CD14-positive monocyte (primary cell): ENCODE measurements around the gene CHMP4B. TPM values are rescaled to one million over a fixed set of nuclear protein-coding genes. Genes with fewer than 3 reads are reported as not detected.

ENCODE experiments used
- DNase-seq, 3 donors: peaks; one replicate each; pipeline ENCODE4 v3.0.0-alpha.2; 2011 to 2022
- H2AFZ ChIP-seq: 2 replicates; pipeline ENCODE4 v1.6.0; 2012; ENCODE audit warnings: mild to moderate bottlenecking, low read depth, low read length, inconsistent platforms; ENCODE audit not compliant: insufficient read depth, poor library complexity, severe bottlenecking
- H3K27ac ChIP-seq, 2 donors: 1 replicate in 1 of 2; 2 replicates in 1 of 2; pipeline ENCODE4 v1.5.1; 2012 to 2013; ENCODE audit warnings: low read length in 2 of 2, control low read depth in 1 of 2, inconsistent platforms in 1 of 2, low read depth in 1 of 2, mild to moderate bottlenecking in 1 of 2
- H3K27me3 ChIP-seq, 2 donors: one replicate each; pipeline versions ENCODE4 v1.6.0 to v1.6.1; 2011 to 2013; ENCODE audit warnings: low read length in 2 of 2; ENCODE audit not compliant: control insufficient read depth in 2 of 2, insufficient read depth in 2 of 2
- H3K36me3 ChIP-seq, 2 donors: replicated peaks in 1 of 2; 1 replicate in 1 of 2; 2 replicates in 1 of 2; pipeline versions ENCODE4 v1.5.1 to v1.6.1; 2012 to 2013; ENCODE audit warnings: low read length in 2 of 2, control low read depth in 1 of 2, inconsistent platforms in 1 of 2, mild to moderate bottlenecking in 1 of 2; ENCODE audit not compliant: insufficient read depth in 2 of 2, control insufficient read depth in 1 of 2
- H3K4me1 ChIP-seq, 2 donors: 1 replicate in 1 of 2; 2 replicates in 1 of 2; pipeline versions ENCODE4 v1.5.1 to v1.6.1; 2012 to 2013; ENCODE audit warnings: low read length in 2 of 2, control low read depth in 1 of 2, inconsistent platforms in 1 of 2, mild to moderate bottlenecking in 1 of 2, moderate library complexity in 1 of 2; ENCODE audit not compliant: insufficient read depth in 2 of 2, control insufficient read depth in 1 of 2
- H3K4me2 ChIP-seq: replicated peaks from 2 replicates; pipeline ENCODE3; 2012; ENCODE audit warnings: low read length, moderate library complexity, mild to moderate bottlenecking; ENCODE audit not compliant: poor library complexity, severe bottlenecking; ENCODE audit errors: extremely low read depth
- H3K4me3 ChIP-seq, 3 experiments: fragments of 200-600 bp in 1 of 3; sonication (generic) in 1 of 3; replicated peaks in 1 of 3; 1 replicate in 2 of 3; 2 replicates in 1 of 3; pipeline ENCODE4 v1.5.1; 2011 to 2013; ENCODE audit warnings: low read length in 3 of 3, mild to moderate bottlenecking in 3 of 3, control low read depth in 2 of 3, low read depth in 2 of 3, inconsistent platforms in 1 of 3, moderate library complexity in 1 of 3
- H3K79me2 ChIP-seq: 2 replicates; pipeline ENCODE4 v1.6.0; 2012; ENCODE audit warnings: mild to moderate bottlenecking, control low read depth, inconsistent platforms, low read length, moderate library complexity; ENCODE audit not compliant: insufficient read depth
- H3K9ac ChIP-seq: 2 replicates; pipeline ENCODE4 v1.6.0; 2017; ENCODE audit warnings: low read length, mild to moderate bottlenecking; ENCODE audit not compliant: insufficient read depth, poor library complexity, severe bottlenecking
- H3K9me3 ChIP-seq, 2 donors: replicated peaks in 1 of 2; 1 replicate in 1 of 2; 2 replicates in 1 of 2; pipeline versions ENCODE4 v1.5.1 to v1.6.1; 2012 to 2013; ENCODE audit warnings: low read length in 2 of 2, control low read depth in 1 of 2; ENCODE audit not compliant: control insufficient read depth in 1 of 2, insufficient read depth in 1 of 2
- H4K20me1 ChIP-seq: 2 replicates; pipeline ENCODE4 v1.6.0; 2012; ENCODE audit warnings: mild to moderate bottlenecking, low read length, control low read depth, moderate library complexity; ENCODE audit not compliant: insufficient read depth
- H3K27ac Mint-ChIP-seq, 7 donors: one replicate each; pipeline ENCODE4 v1.8.0; 2020; ENCODE audit warnings: mild to moderate bottlenecking in 7 of 7, mixed read lengths in 7 of 7, moderate library complexity in 6 of 7, inconsistent platforms in 2 of 7
- H3K27me3 Mint-ChIP-seq, 3 donors: one replicate each; pipeline ENCODE4 v1.8.0; 2021 to 2022; ENCODE audit warnings: low read depth in 3 of 3, mild to moderate bottlenecking in 3 of 3, mixed read lengths in 3 of 3, moderate library complexity in 3 of 3, inconsistent platforms in 1 of 3
- H3K36me3 Mint-ChIP-seq, 2 donors: one replicate each; pipeline ENCODE4 v1.8.0; 2020; ENCODE audit warnings: mixed read lengths in 2 of 2, inconsistent platforms in 1 of 2, mild to moderate bottlenecking in 1 of 2
- H3K4me1 Mint-ChIP-seq: one replicate; pipeline ENCODE4 v1.8.0; 2020; ENCODE audit warnings: mild to moderate bottlenecking, mixed read lengths
- H3K4me3 Mint-ChIP-seq, 2 donors: one replicate each; pipeline ENCODE4 v1.8.0; 2020; ENCODE audit warnings: mild to moderate bottlenecking in 2 of 2, mixed read lengths in 2 of 2, moderate library complexity in 1 of 2
- H3K9me3 Mint-ChIP-seq, 7 donors: one replicate each; pipeline ENCODE4 v1.8.0; 2020 to 2022; ENCODE audit warnings: mixed read lengths in 7 of 7, mild to moderate bottlenecking in 6 of 7, moderate library complexity in 6 of 7, inconsistent platforms in 2 of 7
- CTCF ChIP-seq: fragments of 200-600 bp; IDR thresholded peaks from one replicate; pipeline ENCODE4 v1.8.0; 2022; ENCODE audit warnings: antibody characterized with exemption, mild to moderate bottlenecking
- WGBS: methylation state at CpG from one replicate; pipeline ENCODE4 v1.1.5; 2013; ENCODE audit warnings: missing lambda C conversion rate; ENCODE audit not compliant: insufficient coverage; 5-methylcytosine and 5-hydroxymethylcytosine counted together
- intact Hi-C, 2 donors: fragments of 100-400 bp; cut with micrococcal nuclease; formaldehyde crosslinking; loops; one replicate each; pipeline versions ENCODE4 v1.15.0 to v1.15.1; 2023
- polyA plus RNA-seq, 3 donors: library from polyadenylated mRNA; depleted of rRNA in 1 of 3; unstranded in 2 of 3; stranded (reverse) in 1 of 3; fragments of 300-500 nt in 2 of 3; fragments of >200 nt in 1 of 3; fragmentation: Illumina TruSeq in 2 of 3; gene quantifications; 1 replicate in 2 of 3; 2 replicates in 1 of 3; pipeline ENCODE4 v1.2.3, GENCODE V29; 2012 to 2021

CHMP4B gene
- polyA plus RNA-seq, 3 donors, result 7.1 to 181 (median 10.0) TPM

- peaks cover 16 to 47% of the 10 kb centered on the region in 2 donors for H3K36me3 Mint-ChIP-seq
- Histone ChIP-seq H3K27ac (no peak overlapping the region), H3K36me3 (peaks cover 19 to 48% of the 10 kb centered on the region in 2 donors), H3K79me2 (peaks cover 100% of the 10 kb centered on the region), H3K9me3 (no peaks in the 10 kb centered on the region), H3K27me3 (no peaks in the 10 kb centered on the region), H4K20me1 (peaks cover 100% of the 10 kb centered on the region), H3K4me1 (peaks cover 11 to 37% of the 10 kb centered on the region in 2 donors), H3K4me3 (no peak overlapping the region), H3K4me2 (no peak overlapping the region), H3K9ac (no peak overlapping the region), H2AFZ (no peak overlapping the region)
- intact Hi-C loops, result no loop called here
- H3K27me3 Mint-ChIP-seq, result no peaks in the 10 kb centered on the region
- H3K4me3 Mint-ChIP-seq, result no peak overlapping the region
- no peaks in the 10 kb centered on the region for H3K9me3 Mint-ChIP-seq
- no peak for TF ChIP-seq CTCF
- WGBS, result no CpG with 5 or more reads among the region's 5 CpGs
- DNase-seq, result no peak
- peaks cover 58% of the 10 kb centered on the region for H3K4me1 Mint-ChIP-seq
- H3K27ac Mint-ChIP-seq, result no peak overlapping the region
Observed at GRCh38 chr20:33822991-33823390, 11.8 kb downstream of the CHMP4B start.

- Histone ChIP-seq H3K36me3 (peaks cover 16 to 44% of the 10 kb centered on the region in 2 donors), H3K9ac (no peak overlapping the region), H3K4me2 (no peak overlapping the region), H4K20me1 (peaks cover 100% of the 10 kb centered on the region), H3K27ac (peak overlapping the region in 1 of 2 donors; percentile 14), H2AFZ (no peak overlapping the region), H3K27me3 (no peaks in the 10 kb centered on the region), H3K4me3 (no peak overlapping the region), H3K79me2 (peaks cover 100% of the 10 kb centered on the region), H3K4me1 (peaks cover 15 to 37% of the 10 kb centered on the region in 2 donors), H3K9me3 (no peaks in the 10 kb centered on the region)
- H3K4me1 Mint-ChIP-seq, result peaks cover 63% of the 10 kb centered on the region
- no peaks in the 10 kb centered on the region for H3K27me3 Mint-ChIP-seq
- no peak overlapping the region for H3K4me3 Mint-ChIP-seq
- WGBS, result no CpG with 5 or more reads among the region's 1 CpG
- H3K9me3 Mint-ChIP-seq, result no peaks in the 10 kb centered on the region
- DNase-seq, result no peak
- intact Hi-C loops, result loop anchor here in 1 of 2 donors (5.0 kb wide), 1 partner anchor 378 kb away; no protein-coding TSS in a partner anchor
- TF ChIP-seq CTCF, result no peak
- peak overlapping the region in 2 of 7 donors; percentile 25 to 59 for H3K27ac Mint-ChIP-seq
- H3K36me3 Mint-ChIP-seq, result peaks cover 10 to 40% of the 10 kb centered on the region in 2 donors
Observed at GRCh38 chr20:33824852-33825251, 13.7 kb downstream of the CHMP4B start.
